GM19467 (cell line): ENCODE data around the gene PDE2A.
"Not testable (repeated sequence)": the region's sequence is repeated elsewhere in the genome, so short reads cannot be mapped to it uniquely, and the experiment has no call there.

Experiments used
- ATAC-seq: cut with Tn5 transposase; IDR thresholded peaks from one replicate; pipeline ENCODE4 v1.9.1; 2021; ENCODE audit warnings: mild to moderate bottlenecking, moderate library complexity; ENCODE audit not compliant: unreplicated experiment

The PDE2A gene

GRCh38 chr11:72560864-72561263 is 113.4 kb downstream of the PDE2A start:
- not testable (repeated sequence) for ATAC-seq

GRCh38 chr11:72556433-72556832 is 117.8 kb downstream of the PDE2A start:
- no peak for ATAC-seq

GRCh38 chr11:72555014-72555522 is 119.2 kb downstream of the PDE2A start:
- not testable (repeated sequence) for ATAC-seq

GRCh38 chr11:72553706-72554105 is 120.5 kb downstream of the PDE2A start:
- ATAC-seq = no peak

- ATAC-seq = no peak
Observed at GRCh38 chr11:72552399-72552910, 121.8 kb downstream of the PDE2A start.

- ATAC-seq = no peak
Observed at GRCh38 chr11:72551571-72551970, 122.7 kb downstream of the PDE2A start.

- no peak for ATAC-seq
Observed at GRCh38 chr11:72548463-72548862, 125.8 kb downstream of the PDE2A start.

GRCh38 chr11:72546866-72547265 is 127.4 kb downstream of the PDE2A start:
- no peak for ATAC-seq

- no peak for ATAC-seq
Observed at GRCh38 chr11:72544589-72544988, 129.6 kb downstream of the PDE2A start.

GRCh38 chr11:72543849-72544542 is 130.2 kb downstream of the PDE2A start:
- ATAC-seq = no peak

GRCh38 chr11:72541257-72541974 is 132.8 kb downstream of the PDE2A start:
- no peak for ATAC-seq

GRCh38 chr11:72537051-72537450 is 137.2 kb downstream of the PDE2A start:
- ATAC-seq = no peak

- ATAC-seq = no peak
Observed at GRCh38 chr11:72535194-72535547, 139.1 kb downstream of the PDE2A start.

GRCh38 chr11:72534371-72535193 is 139.6 kb downstream of the PDE2A start:
- ATAC-seq = no peak

GRCh38 chr11:72529068-72529467 is 145.2 kb downstream of the PDE2A start:
- ATAC-seq = no peak

- no peak for ATAC-seq
Observed at GRCh38 chr11:72528121-72528520, 146.1 kb downstream of the PDE2A start.
